ENCODE measurements around the gene ASCC3.

DNA sequence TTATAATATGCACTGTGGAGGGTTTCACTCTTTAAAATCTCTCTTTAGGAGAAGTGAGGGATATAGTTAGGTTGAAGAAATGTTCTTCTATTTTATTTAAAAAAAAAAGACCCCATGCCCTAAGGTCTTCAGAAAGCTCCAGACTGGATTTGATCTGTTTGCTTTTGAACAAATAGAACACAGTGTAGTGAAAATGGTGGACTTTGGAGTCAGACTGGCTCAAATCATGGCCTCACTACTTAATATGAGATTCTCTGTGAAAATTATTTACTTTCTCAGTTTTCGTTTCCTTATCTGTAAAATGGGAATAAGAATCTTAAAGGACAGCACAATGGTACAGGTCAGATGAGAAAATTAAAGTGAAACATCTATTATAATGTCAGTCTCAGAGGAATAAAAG, 203.9 kb downstream of the ASCC3 start:
- TF ChIP-seq, protein P1, sequence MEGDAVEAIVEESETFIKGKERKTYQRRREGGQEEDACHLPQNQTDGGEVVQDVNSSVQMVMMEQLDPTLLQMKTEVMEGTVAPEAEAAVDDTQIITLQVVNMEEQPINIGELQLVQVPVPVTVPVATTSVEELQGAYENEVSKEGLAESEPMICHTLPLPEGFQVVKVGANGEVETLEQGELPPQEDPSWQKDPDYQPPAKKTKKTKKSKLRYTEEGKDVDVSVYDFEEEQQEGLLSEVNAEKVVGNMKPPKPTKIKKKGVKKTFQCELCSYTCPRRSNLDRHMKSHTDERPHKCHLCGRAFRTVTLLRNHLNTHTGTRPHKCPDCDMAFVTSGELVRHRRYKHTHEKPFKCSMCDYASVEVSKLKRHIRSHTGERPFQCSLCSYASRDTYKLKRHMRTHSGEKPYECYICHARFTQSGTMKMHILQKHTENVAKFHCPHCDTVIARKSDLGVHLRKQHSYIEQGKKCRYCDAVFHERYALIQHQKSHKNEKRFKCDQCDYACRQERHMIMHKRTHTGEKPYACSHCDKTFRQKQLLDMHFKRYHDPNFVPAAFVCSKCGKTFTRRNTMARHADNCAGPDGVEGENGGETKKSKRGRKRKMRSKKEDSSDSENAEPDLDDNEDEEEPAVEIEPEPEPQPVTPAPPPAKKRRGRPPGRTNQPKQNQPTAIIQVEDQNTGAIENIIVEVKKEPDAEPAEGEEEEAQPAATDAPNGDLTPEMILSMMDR (IDR thresholded peaks at IDR 0.05 in 4 of 5, conservative IDR thresholded peaks at IDR 0.05 in 1 of 5): no peak
- TF ChIP-seq POLR2A (IDR thresholded peaks at IDR 0.05): no peak

All from gastrocnemius medialis (tissue), 4 donors.